Body of pancreas (tissue), 4 donors: ENCODE results near the gene DUOX2.

ENCODE experiments used
- POLR2A ChIP-seq, 3 donors: fragments of 450-650 bp; IDR thresholded peaks; one replicate each; pipeline ENCODE4 v1.6.1; 2016; ENCODE audit warnings: antibody characterized with exemption in 3 of 3, mild to moderate bottlenecking in 2 of 3
- TF ChIP-seq, protein P1 (sequence below), 7 experiments: fragments of 450-650 bp in 4 of 7; fragments of 200-600 bp in 3 of 7; sonication (generic) in 3 of 7; IDR thresholded peaks; one replicate each; pipeline ENCODE4 v1.5.1; 2016 to 2019; ENCODE audit warnings: antibody characterized with exemption in 7 of 7

DNA sequence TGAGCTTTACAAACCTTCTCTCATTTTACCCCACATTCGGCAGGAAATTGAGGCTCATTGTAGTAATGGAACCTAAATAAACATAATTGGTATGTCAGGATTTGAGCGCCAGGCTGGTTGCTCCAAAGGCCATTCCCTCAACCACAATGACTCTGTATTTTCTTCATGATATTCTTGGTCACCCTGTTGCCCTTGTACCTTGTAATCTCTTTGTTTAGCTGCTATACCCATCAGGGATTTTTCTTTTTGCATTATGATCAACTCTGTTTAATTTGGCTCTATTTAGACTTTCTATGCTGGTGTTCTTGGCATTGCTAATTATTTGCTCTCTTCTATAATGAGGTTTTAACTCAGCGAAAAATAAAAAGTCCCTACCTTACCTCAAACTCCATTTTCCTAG is 29.8 kb downstream of the DUOX2 start:
- TF ChIP-seq, protein P1, sequence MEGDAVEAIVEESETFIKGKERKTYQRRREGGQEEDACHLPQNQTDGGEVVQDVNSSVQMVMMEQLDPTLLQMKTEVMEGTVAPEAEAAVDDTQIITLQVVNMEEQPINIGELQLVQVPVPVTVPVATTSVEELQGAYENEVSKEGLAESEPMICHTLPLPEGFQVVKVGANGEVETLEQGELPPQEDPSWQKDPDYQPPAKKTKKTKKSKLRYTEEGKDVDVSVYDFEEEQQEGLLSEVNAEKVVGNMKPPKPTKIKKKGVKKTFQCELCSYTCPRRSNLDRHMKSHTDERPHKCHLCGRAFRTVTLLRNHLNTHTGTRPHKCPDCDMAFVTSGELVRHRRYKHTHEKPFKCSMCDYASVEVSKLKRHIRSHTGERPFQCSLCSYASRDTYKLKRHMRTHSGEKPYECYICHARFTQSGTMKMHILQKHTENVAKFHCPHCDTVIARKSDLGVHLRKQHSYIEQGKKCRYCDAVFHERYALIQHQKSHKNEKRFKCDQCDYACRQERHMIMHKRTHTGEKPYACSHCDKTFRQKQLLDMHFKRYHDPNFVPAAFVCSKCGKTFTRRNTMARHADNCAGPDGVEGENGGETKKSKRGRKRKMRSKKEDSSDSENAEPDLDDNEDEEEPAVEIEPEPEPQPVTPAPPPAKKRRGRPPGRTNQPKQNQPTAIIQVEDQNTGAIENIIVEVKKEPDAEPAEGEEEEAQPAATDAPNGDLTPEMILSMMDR (IDR thresholded peaks at IDR 0.05), result no peak
- no peak for TF ChIP-seq POLR2A (IDR thresholded peaks at IDR 0.05)
